Cardiac muscle cell (in vitro differentiated cells and primary cell): Measurements from ENCODE around the gene PIK3C2B. TPM values are rescaled to one million over a fixed set of nuclear protein-coding genes. Genes with fewer than 3 reads are reported as not detected.

Experiments
- DNase-seq, 2 donors: peaks; one replicate each; pipeline versions ENCODE4 v3.0.0 to v3.0.0-alpha.2; 2010 to 2017; ENCODE audit warnings: low read depth in 1 of 2, low spot score in 1 of 2
- H3K27ac ChIP-seq: fragments of 200-600 bp; sonication (generic); 2 replicates; pipeline ENCODE4 v1.5.1; 2016
- H3K27me3 ChIP-seq: fragments of 200-600 bp; sonication (generic); 2 replicates; pipeline ENCODE4 v1.6.0; 2016; ENCODE audit warnings: control low read depth
- H3K36me3 ChIP-seq: fragments of 200-600 bp; sonication (generic); 2 replicates; pipeline ENCODE4 v1.5.1; 2016; ENCODE audit warnings: control low read depth
- H3K4me1 ChIP-seq: fragments of 200-600 bp; sonication (generic); 2 replicates; pipeline ENCODE4 v1.8.1; 2017; ENCODE audit warnings: low read depth, mild to moderate bottlenecking, mixed run types
- H3K4me3 ChIP-seq: fragments of 200-600 bp; sonication (generic); 2 replicates; pipeline ENCODE4 v1.5.1; 2016; ENCODE audit warnings: mild to moderate bottlenecking
- H3K9me3 ChIP-seq: fragments of 200-600 bp; sonication (generic); 2 replicates; pipeline ENCODE4 v1.5.1; 2017; ENCODE audit warnings: low read depth, mild to moderate bottlenecking, control low read depth
- CTCF ChIP-seq: IDR thresholded peaks from 2 replicates; pipeline ENCODE4 v1.5.1; 2012; ENCODE audit warnings: low read depth, mild to moderate bottlenecking, low read length
- polyA plus RNA-seq: library from polyadenylated mRNA; unstranded; fragments of >200 nt; fragmentation: Nextera tagmentation; extraction: Ambion mirVana; gene quantifications from 2 replicates; pipeline ENCODE4 v1.2.1, GENCODE V29; 2016
- total RNA-seq: library from RNA; depleted of rRNA; stranded (reverse); fragments of >200 nt; gene quantifications from 2 replicates; pipeline ENCODE4 v1.2.3, GENCODE V29; 2016

The PIK3C2B gene
- total and polyA plus RNA-seq, 2 experiments from 2014 or later: 11.2 to 23.3 TPM

DNA sequence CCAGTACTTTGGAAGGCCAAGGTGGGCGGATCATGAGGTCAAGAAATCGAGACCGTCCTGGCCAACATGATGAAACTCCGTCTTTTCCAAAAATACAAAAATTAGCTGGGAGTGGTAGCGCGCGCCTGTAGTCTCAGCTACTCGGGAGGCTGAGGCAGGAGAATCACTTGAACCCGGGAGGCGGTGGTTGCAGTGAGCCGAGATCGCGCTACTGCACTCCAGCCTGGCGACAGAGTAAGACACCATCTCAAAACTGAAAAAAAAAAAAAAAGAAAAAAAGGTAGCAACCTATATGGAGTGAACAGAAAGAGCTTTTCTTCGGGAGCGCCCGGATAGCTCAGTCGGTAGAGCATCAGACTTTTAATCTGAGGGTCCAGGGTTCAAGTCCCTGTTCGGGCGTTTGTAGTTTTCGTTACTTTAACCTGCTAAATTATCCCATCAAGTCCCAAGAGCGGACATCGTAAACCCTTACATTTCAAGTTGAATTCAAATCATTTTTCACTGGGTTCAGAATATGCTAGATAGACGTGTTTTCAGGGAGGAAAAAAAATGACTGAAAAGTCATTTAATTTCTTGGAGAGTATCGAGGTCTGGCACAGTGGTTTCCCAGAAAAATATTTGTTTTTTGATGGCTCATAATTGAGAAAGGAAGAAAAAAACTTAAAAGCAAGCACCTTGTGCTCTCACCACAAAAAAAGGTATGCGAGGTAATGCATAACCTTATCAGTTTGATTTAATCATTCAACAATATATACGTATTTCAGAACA is 11.8 kb upstream of the PIK3C2B start:
- no peaks in the 10 kb centered on the region for H3K27me3 ChIP-seq
- H3K27ac ChIP-seq: no peak overlapping the region
- H3K4me1 ChIP-seq: no peaks in the 10 kb centered on the region
- H3K4me3 ChIP-seq: peak overlapping the region; percentile 54
- H3K9me3 ChIP-seq: no peaks in the 10 kb centered on the region
- DNase-seq: peak; percentile 85 to 94
- H3K36me3 ChIP-seq: no peaks in the 10 kb centered on the region
- no peak for TF ChIP-seq CTCF

DNA sequence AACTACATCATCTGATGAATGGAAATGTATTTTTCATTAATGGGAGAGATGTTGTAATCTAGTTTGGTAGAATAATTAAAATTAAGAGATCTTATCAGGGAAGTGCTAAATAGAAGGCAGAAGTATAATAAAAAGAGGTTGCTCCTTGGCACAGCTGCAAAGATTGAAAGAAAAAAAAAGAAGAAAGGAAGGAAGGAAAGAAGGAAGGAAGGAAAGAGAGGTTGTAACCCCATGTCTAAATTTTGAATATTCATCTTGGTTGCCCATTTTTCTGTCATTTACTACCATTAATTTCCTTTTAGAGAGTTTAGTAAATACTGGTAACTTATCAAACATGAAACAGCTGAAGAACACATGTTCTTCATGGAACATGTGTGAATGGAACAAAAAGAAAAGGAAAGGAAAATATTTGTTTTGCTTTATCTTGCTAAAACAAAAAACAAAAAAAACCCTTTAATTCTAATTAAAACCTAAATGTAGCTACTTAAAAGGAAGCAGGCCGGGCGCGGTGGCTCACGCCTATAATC is 11.1 kb upstream of the PIK3C2B start:
- Histone ChIP-seq H3K9me3 (no peaks in the 10 kb centered on the region), H3K27ac (no peak overlapping the region), H3K36me3 (no peaks in the 10 kb centered on the region), H3K4me3 (peak overlapping the region; percentile 54), H3K27me3 (no peaks in the 10 kb centered on the region), H3K4me1 (no peaks in the 10 kb centered on the region)
- peak in 1 of 2 donors; percentile 50 for DNase-seq
- TF ChIP-seq CTCF: no peak

DNA sequence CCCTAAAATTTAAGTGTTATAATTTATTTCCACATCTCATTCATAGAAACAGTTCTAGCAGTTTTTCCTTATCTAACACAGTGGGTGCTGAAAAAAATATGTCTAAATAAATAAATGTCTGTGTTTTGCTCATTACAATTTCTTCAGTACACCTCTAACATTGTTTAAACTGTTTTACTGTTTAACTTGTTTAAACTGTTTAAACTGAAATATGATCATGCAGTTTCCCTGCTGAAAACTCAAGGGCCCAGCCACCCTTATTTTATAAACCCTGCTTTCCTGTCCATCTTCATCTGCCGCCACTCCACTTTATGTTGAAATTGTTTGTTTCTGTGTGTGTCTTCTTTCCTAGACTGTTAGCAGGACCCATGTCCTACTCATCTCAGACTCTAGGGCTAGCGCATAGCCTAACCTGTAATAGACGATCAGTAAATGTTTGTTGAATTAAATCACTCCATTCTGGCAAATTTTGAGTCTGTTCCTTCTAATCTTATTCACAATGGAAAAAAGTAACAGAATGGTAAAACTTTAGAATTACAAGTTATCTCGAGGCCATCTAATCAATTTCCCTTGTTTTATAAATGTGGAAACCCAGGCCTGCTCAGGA is 9.4 kb upstream of the PIK3C2B start:
- no peak for TF ChIP-seq CTCF
- Histone ChIP-seq H3K4me3 (no peak overlapping the region), H3K27me3 (no peaks in the 10 kb centered on the region), H3K4me1 (no peaks in the 10 kb centered on the region), H3K36me3 (no peaks in the 10 kb centered on the region), H3K9me3 (no peaks in the 10 kb centered on the region), H3K27ac (no peak overlapping the region)
- DNase-seq: no peak

DNA sequence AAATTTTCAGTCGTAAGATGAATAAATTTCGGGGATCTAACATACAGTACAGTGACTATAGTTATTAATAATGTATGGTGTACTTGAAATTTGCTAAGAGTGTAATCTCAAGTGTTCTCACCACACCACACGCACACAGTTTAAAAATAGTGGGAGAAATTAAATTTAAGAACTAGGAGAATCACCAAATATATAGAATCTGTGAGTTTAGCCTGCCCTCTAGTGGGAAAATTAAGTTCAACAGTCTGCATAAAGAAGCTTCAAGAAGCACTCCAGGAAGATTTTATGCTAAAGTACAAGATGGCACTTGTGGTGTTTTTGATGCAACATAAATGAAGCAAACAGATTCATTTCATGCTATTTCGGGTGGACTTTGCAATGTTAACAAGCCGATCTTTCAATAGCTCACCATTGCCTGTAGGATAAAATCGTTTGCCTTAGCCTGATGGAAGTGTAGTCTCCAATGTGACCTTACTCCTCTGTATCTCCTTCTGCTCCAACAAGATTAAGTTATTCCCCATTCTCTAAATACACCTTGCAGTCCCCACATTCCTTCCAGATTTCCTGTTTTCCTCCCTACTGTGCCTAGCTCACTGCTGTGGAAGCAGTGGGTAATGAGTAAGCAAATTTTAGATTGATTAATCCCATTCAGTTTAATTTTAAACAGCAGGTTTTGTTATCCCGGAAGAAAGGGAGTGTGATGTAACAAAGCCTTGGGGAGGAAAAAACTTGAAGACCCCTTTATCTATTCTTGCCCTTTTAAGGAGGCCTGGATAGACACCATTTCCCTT is 8.7 kb upstream of the PIK3C2B start:
- Histone ChIP-seq H3K4me3 (no peak overlapping the region), H3K27ac (no peak overlapping the region), H3K36me3 (no peaks in the 10 kb centered on the region), H3K27me3 (no peaks in the 10 kb centered on the region), H3K4me1 (no peaks in the 10 kb centered on the region), H3K9me3 (no peaks in the 10 kb centered on the region)
- peak; percentile 71 to 84 for DNase-seq
- TF ChIP-seq CTCF: peak; percentile 58

DNA sequence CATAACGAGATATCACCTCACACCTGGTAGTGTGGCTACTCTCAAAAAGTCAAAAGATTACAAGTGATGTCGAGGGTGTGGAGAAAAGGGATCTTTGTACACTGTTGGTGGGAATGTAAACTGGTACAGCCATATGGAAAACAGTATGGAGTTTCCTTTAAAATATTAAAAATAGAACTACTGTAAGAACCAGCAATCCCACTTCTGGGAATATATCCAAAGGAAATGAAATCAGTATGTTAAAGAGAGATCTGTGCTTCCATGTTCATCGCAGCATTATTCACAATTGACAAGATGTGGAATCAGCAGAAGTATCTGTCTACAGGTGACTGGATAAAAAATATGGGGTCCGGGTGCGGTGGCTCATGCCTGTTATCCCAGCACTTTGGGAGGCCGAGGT is 7.6 kb upstream of the PIK3C2B start:
- Histone ChIP-seq H3K4me1 (no peaks in the 10 kb centered on the region), H3K4me3 (no peak overlapping the region), H3K27me3 (no peaks in the 10 kb centered on the region), H3K27ac (no peak overlapping the region), H3K9me3 (no peaks in the 10 kb centered on the region), H3K36me3 (no peaks in the 10 kb centered on the region)
- TF ChIP-seq CTCF: no peak
- DNase-seq: no peak
